Hindlimb muscle (tissue), 1 donor: ENCODE results near the gene DOCK4. TPM values are rescaled to one million over a fixed set of nuclear protein-coding genes. Genes with fewer than 3 reads are reported as not detected.

Experiments used
- DNase-seq: peaks from one replicate; pipeline ENCODE4 v3.0.0-alpha.2; 2013
- polyA plus RNA-seq: library from polyadenylated mRNA; unstranded; fragments of 120-200 nt; gene quantifications from one replicate; pipeline ENCODE4 v1.2.1, GENCODE V29; 2013; ENCODE audit not compliant: insufficient read length

DOCK4 gene
- polyA plus RNA-seq, 1 donor: 10.6 TPM

DNA sequence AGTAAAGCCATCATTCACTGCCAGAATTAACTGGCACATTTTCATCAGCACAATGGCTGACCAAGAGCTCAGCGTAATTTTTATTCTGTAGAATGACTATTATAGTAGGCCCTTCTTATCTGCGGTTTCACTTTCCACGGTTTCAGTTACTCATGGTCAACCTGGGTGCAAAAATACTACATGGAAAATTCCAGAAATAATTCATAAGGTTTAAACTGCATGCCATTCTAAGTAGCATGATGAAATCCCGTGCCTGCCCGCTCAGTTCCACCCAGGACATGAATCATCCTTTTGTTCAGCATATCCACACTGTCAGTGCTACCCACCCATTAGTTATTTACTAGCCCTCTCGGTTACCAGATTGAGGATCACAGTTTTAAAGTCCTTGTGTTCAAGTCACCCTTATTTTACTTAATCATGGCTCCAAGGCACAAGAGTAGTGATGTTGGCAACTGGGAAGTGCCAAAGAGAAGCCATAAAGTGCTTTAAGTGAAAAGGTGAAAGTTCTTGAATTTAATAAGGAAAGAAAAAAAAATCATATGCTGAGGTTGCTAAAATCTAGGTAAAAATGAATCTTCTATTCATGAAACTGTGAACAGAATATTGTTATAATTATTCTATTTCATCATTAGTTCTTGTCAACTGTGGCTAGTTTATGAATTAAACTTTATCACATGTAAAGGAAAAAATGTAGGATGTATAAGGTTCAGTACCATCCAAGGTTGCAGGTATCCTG lies 204.9 kb downstream of the DOCK4 start:
- DNase-seq: no peak

DNA sequence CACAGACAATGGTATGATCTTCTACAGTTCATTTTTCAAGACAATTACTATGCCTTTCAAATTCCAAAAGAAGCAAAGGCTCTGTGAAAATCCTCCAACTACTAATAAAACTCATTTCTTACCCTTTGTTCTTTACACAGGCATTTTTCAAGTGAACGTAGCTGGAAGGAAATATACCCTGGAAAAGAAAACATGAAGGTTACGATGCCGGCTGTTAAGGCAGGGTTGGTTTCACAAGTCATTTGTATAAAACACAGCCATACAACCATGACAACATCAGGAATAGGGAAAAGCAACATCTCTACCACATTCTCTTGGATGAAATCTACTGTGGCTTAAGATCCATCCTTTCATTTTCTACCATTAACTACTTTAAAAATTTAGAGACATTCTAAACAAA lies 207.9 kb downstream of the DOCK4 start:
- no peak for DNase-seq

DNA sequence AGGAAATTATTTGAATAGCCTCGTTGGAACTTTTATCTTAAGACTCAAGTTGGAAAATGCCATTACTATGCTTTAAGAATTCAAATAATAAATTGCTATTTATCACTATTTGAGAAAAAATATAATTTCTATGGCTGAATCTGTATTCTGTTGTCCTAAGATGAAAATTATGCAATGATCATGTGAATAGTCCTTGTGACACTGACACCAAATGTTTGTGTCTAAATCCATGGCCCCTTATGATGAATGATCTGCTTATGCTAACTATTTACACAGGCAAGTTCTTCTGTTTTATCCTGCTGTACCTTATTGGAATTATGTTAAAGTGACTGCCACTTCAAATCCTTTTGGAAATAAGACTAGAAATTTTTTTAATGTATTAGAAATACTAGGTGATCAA lies 208.7 kb downstream of the DOCK4 start:
- no peak for DNase-seq

DNA sequence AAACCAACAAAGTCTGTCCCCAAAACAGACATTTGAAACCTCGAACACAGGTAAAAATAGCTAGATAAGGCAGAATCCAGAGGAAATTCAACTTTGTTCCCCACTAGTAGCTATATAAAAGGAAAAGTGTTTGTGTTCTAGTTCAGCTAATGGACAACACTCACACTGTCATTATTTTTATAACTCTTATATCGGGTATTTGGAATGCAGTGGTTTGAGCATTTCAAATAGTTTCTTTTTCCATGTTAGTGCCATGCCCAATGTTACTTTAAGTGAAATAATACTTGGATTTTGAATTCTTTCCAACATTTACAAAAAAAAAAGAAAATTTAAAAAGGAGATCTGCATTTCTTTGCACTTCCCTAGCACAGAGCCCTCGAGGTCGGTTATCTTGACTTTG lies 213.6 kb downstream of the DOCK4 start:
- no peak for DNase-seq

DNA sequence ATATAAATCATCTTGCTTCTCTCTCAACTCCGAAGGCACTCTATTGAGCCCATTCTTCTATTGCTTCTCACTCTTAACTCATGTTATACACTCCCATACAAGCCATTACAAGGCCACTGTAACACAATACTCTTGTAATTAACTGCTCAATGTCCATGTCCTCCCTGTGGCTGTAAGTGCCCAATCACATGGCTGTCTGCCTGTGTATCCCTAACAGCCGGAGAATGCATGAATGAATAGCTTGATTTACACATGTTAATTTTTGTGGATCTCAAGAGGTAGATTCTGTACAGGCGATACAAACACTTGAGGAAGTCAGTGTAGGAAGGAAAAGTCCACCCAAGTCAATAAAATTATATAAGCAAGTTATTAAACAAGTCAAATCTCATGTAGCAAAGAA lies 215.6 kb downstream of the DOCK4 start:
- DNase-seq: no peak

DNA sequence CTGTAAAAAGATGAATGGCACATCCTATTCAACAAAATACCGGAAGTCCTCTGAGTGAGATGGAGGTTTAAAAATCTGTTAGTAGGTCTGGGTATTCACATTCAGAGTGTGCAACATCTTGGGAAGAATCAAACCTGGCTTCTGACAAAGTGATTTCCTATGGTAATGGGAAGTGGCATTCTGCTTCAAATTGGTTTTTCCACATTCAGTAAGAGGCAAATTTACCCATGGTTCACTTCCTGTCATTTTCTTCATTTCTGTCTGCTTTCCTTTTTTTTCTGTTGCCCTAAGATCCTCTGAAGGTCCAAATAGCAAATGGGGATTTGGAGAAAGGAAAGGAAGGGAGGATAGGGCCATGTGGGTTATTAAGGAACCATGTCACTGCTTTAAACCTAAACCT lies 218.3 kb downstream of the DOCK4 start:
- no peak for DNase-seq

DNA sequence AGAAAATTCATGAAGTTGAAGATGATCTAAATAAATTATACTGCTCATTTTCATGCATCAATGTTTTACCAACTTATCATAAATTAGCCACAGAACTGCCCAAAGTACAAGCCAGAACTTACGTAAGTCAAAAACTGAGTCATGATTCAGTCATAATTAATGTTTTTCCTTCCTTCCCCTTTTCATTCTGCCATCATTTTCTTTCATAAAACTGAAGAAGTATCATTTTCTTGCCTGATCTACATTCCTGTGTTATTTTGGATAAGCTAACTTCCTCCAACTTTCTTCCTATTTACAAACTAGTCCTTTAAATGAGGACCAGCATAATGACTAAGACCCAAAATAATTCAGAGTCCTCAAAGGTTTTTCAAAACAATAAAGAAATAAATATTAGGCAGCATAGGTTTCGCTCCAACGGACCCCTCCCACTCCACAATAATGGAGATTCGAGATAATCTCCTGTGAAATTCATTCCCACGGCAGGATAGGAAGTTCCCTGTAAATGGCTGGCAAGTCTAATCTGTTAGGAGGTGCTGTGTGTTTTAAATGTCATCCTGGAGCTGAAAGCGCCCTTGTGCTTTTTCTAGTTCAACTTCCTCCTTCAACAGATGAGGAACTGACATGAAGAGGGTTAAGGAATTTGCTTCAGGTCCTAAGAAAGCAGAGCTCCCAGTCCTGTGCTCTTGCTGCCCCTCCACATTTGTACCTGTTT lies 218.9 kb downstream of the DOCK4 start:
- no peak for DNase-seq

DNA sequence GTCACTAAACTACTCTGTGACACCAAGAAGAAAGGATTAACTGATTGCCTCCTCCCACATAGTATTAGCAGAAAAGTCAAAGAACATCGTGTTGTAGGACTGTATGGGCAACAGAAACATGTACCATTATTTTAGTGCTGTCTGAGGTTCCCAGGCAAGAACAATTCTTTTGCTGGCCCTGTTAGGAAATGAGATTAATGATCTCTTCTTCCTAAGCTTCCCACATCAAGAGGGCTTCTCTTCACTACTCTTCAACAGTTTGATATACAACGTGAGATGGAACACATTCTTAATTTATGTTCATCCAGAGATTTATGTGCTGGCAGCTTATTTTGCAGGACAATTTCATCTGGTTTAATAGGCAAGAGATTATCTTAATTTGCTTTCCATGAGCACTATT lies 219.6 kb downstream of the DOCK4 start:
- DNase-seq: no peak

DNA sequence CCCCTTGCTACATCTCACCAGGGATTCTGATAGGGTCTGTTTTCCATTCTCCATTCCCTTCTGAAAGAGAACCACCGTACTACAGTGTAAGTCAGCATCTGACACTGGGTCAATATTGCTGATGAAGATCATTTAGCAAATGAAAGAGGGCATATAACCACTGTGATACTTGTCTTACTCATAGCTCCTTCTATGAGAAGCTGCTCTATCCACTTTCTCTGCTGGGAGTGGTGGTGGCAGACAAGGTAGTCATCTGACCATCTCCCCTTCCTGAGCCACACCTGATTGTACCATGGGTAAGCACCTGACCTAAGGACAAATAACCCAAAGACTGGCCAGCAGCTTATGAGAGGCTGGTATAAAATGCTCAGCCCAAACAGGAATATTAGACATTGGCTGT lies 220.4 kb downstream of the DOCK4 start:
- no peak for DNase-seq

DNA sequence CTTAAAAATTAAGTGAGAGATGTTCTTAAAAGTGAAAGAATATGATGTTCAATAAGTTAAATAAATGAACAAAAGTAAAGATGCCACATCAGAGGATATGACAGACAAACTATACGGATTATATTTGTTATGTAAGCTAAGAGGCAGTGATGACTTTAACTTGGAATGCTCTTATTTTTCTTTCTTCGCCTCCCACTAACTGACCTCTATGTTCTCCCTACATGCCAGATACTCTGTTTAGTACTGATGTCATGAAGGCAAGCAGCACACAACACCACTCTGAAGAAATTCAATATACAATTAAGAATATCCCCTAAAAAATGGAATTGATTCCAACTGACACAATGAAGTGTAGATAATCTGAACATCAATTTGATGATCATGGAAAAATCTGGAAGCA lies 223.4 kb downstream of the DOCK4 start:
- DNase-seq: no peak

DNA sequence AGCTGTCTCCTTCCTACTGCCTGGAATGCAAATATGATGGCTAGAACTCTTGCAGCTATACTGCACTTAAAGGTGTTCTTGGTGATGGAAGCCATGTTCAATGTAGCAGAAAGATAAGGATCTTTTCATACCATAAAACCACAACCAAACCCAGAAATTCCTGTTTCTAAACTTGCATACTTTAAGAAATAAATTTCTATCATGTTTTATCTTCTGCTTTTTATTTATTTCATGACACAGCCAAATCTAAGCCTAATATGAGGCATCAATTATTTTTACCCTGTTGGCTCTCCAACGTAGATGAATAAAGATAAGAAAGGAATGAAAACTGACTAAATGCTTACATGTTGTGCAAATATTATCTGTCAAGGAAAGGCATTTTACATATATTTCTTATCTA lies 224.1 kb downstream of the DOCK4 start:
- no peak for DNase-seq

DNA sequence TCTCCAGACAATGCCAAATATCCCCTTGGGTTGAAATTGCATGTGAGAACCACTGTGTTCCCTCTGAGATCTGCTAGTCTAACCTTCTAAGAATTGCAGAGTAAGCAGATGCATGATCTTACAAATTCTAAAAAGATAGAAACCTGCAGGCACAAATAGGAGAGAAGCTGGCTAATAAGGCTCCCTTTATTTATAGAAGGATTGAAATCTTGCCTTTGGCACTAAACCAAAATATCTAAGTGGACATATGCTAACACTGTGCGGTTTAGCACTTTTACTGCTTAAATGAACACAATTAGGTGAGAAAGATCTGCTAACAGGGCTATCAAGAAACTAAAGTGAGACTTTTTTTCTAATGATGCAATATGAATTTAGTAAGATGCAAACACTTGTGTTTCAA lies 225.5 kb downstream of the DOCK4 start:
- DNase-seq: no peak

DNA sequence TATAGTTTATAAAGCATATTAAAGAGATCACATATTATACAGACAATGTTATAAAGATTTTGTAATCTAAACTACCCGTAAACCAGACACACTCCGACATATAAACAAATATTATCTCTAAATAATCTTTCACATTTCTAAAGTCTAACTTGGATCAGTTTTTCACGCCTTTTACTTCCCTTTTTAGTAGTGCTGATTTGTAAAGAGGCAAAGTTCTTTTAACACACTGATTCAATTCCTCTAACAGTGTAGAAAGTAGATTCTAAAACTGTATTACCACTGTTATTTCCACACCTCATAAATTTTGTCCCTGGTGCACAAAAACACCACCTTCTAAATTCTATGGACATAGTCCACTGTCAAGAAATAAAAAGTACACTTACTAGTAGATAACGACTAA lies 230.9 kb downstream of the DOCK4 start:
- no peak for DNase-seq

DNA sequence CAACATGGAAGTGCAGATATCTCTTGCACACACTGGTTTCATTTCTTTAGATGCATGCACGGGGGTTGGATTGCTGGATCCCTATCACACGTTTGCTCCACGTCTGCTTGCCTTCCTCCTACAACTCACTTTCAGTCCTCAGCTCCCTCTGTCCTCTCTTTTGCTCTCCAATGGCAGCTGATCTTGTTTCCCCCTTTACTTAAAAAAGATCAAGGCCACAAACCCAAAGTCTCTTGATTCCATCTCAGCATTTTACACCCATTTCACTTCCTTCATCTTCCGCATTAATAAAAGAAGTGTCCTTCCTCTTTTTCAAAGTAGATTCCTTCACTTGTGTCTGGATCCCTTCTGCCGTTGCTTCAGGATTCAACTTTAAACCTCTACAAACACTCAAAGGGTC lies 245.2 kb downstream of the DOCK4 start:
- DNase-seq: no peak

DNA sequence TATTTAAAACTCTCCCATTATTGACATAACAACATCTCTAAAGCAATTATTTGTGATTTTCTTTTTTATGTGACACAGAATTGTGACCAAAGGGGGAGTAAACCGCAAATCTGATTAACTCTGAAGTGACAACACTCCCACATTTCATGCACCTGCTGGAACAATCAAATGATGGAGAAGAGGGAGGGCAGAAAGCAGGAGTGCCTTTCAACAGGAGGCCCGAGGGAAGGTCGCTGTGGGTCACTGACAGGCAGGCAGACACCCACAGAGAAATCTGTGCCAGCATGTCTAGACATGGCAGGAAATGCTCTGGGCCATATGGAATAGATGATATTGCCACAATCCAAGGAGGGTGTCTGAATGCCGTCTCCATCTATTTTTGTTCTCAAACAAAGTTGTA lies 247.3 kb downstream of the DOCK4 start:
- DNase-seq: no peak

DNA sequence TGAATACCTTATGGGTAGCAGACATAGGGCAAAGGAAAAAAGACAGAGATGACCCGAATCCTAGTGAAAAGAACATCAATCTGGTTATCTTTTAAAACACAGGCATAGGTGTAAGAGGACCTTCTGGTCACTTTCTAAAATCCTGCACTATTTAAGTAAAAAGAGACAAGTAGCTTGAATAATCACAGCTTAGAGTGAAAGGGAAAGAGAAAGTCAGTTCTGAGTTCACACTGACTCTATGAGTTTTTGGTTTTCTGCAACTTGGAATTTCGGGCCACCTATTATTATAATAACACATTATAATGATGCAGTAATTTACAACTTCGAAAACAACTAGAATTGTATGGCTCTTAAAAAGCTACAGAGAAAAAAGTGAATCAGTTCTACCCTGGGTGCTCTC lies 247.8 kb downstream of the DOCK4 start:
- DNase-seq: no peak

DNA sequence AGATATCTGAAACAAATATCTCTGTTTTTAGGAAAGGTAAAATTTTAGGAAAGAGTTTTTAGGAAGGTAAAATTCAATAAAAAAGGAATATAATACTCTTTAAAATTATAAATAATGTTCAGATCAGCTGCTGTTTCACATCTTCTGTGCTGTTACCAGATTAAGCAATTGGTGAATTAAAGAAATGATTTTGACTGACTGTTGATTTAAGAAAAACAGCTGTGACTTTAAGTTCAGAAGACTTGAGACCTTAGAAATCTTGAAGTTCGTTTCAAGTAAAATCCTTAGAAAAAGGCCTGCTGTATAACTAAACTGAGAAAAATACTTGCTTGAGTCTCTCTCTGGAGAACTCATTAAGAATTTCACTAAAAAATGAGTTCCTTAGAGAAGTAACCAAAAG lies 250.6 kb downstream of the DOCK4 start:
- DNase-seq: no peak

DNA sequence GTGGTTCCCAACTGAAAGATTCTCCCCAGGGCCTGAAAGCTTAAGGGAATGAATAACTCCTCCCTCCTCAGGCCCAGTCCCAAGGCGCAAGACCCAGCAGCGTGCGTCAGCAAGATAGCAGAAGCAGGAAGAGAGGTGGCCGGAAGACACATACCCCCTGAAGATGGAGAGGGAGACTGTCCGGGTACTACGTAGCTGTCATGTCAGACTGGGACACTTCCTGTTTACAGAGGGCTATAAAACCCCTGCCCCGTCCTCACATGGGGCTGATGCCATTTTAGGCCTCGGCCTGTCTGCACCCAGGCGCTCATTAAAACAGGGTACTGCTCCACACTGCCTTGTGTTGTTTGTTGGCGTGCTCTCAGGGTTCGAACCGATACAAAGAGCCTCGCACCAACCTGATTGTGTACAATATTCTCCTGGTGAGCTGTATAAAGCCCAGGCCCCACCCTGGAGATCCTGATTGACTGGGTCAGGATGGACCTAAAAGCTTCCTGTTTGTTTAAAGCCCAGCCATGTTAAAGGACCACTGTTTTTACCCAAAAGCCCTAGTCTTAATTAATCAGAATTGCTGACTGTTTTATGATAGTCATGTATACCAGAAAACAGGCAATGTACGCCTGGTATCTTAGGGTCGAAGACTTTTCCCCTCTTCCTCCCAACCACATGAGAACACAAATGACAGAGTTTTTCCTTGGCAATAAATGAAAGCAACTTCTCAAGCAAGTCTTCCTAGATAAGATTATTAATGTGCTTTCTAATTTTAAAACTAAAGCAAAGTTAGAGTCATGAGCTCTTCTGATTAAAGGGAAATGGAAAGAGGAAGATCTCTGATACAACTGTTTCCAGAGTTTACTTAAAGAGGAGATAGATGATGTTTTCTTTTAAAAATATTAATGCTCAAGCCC lies 251.5 kb downstream of the DOCK4 start:
- DNase-seq: no peak

DNA sequence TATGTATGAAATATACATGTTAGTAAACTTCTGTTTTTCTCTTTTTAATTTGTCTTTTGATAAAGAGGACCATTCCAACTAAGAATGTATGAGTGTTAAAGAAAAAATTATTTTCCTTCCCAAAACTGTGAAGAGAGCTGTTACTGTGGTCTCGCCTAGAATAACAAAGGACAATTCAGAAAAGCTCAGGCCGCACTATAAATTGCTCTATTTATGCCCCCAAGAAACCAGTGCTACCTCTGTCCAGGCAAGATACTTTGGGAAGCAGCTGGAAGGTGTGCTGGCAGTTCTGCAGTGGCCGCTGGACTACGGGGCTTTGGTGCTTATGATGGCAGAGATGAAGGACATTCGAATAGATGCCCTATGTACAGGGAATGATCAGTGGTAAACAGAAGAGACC lies 252.1 kb downstream of the DOCK4 start:
- DNase-seq: no peak

DNA sequence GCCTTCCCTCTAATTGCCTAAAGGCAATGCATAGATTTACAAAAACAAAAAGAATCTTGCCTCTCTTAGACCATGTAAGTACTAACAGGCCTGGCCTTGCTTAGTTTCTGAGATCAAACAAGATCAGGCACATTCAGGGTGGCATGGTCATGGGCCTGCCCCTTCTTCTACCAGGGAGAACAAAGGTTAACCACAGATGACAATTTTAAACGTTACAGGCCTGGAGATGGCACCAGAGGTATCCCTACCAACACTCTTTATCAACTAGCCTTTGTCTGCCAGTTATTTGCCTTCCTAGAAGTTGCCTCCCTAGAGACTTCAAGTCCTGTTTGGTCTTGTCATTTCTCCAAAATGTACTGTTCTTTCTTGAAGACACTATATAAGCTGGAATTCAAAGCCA lies 252.6 kb downstream of the DOCK4 start:
- DNase-seq: no peak

DNA sequence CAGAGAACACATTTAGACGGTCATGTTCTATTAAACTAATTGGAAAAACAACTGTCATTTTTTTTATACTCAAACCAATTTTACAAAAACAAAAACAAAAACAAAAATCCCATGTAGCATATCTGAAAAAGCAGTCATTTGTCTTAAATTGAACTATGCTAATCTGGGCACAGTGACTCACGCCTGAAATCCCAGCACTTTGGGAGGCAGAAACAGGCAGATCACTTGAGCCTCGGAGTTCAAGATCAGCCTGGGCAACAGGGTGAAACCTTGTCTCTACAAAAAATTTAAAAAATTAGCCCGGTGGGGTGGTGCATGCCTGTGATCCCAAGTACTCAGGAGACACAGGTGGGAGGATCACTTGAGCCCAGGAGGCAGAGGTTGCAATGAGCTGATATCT lies 253.4 kb downstream of the DOCK4 start:
- no peak for DNase-seq

DNA sequence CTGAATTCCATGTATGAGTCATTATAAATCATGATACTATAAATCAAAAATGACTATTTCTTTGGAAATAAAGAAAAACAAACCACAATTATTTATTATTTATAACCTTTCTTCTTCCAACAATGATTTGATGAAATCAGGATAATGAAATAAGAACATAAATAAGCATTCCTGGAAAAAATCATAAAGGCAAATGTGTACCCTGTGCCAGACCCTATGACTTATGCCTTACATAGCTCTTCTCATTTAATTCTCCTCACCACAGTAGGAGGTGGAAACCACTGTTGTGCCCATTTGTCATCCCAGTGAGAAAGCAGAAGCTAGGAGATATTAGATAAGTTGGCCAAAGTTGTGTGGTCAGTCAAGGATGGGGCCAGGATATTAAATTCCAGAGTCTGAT lies 255.1 kb downstream of the DOCK4 start:
- no peak for DNase-seq

DNA sequence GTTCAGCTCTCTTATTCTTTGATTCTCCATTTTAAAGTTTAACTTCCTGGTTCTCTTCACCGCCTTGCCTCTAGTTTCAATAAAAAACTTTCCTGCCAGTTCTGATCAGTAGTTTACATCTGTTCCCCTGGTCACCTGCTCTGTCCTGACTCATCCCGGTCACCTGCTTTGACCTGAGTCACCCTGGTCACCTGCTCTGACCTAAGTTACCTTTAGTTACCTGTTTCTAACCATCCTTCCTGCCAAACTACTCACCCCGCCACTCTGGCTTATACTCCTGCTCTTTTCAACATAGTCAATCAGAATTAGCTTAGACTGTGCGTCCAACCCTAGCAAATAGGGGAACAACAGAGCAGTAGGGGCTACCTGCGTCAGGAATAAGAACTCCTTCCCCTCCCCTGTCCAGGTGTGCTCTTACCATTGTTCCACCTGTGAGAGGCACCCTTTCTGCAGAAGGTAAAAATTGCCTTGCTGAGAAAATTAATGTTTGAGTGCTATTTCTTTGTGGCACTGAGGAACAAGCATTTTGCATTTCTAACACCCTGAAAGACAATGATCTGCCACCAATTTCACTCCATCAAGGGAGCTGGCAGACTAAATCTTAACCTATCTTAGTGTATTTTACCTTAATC lies 263.6 kb downstream of the DOCK4 start:
- DNase-seq: no peak
